HEK293 (cell line): ENCODE results near the gene PSMD2.

Experiments
- CTCF ChIA-PET: fragments of 350-600 bp; formaldehyde crosslinking; extraction: SDS; loops from one replicate; lab custom pipeline; 2021; ENCODE audit warnings: antibody characterized with exemption; lab: Yijun Ruan, JAX
- POLR2A ChIA-PET: fragments of 300-600 bp; formaldehyde crosslinking; extraction: SDS; loops from one replicate; lab custom pipeline; 2020; ENCODE audit warnings: antibody characterized with exemption, inconsistent platforms; lab: Yijun Ruan, JAX
- H3K27ac ChIP-seq: fragments of 200-500 bp; sonication (Bioruptor generic); 2 replicates; pipeline ENCODE4 v1.5.1; 2014; ENCODE audit warnings: low read depth, low read length, control low read depth, inconsistent platforms; ENCODE audit errors: extremely low read depth
- H3K36me3 ChIP-seq, 2 experiments: fragments of 200-500 bp in 1 of 2; sonication (Bioruptor generic) in 1 of 2; 1 replicate in 1 of 2; 2 replicates in 1 of 2; pipeline ENCODE4 v1.5.1; 2014 to 2017; ENCODE audit warnings: inconsistent platforms in 2 of 2, low read length in 2 of 2; ENCODE audit not compliant: control insufficient read depth in 2 of 2, insufficient read depth in 1 of 2
- H3K4me1 ChIP-seq: fragments of 200-500 bp; sonication (Bioruptor generic); 2 replicates; pipeline ENCODE4 v1.5.1; 2014; ENCODE audit warnings: mild to moderate bottlenecking, low read length, inconsistent platforms; ENCODE audit not compliant: control insufficient read depth, insufficient read depth
- H3K4me3 ChIP-seq: 2 replicates; pipeline ENCODE4 v1.5.1; 2011; ENCODE audit warnings: low read depth, mild to moderate bottlenecking, control low read depth, low read length, moderate library complexity
- H3K9me3 ChIP-seq: fragments of 200-500 bp; sonication (Bioruptor generic); 2 replicates; pipeline ENCODE4 v1.5.1; 2014; ENCODE audit warnings: low read depth, low read length, inconsistent platforms; ENCODE audit not compliant: control insufficient read depth, insufficient read depth
- KLF16 ChIP-seq: fragments of 450-650 bp; formaldehyde crosslinking; IDR thresholded peaks from 2 replicates; pipeline ENCODE4 v1.5.1; 2017; ENCODE audit warnings: missing biosample characterization, missing genetic modification characterization
- WT1 ChIP-seq: fragments of 450-650 bp; formaldehyde crosslinking; IDR thresholded peaks from 2 replicates; pipeline ENCODE4 v1.5.1; 2016; ENCODE audit warnings: missing biosample characterization, missing genetic modification characterization
- YY1 ChIP-seq: fragments of 450-650 bp; formaldehyde crosslinking; IDR thresholded peaks from 2 replicates; pipeline ENCODE4 v1.5.1; 2018; ENCODE audit warnings: missing biosample characterization, missing genetic modification characterization
- ZEB2 ChIP-seq: fragments of 450-650 bp; formaldehyde crosslinking; IDR thresholded peaks from 2 replicates; pipeline ENCODE4 v1.5.1; 2016; ENCODE audit warnings: missing biosample characterization, missing genetic modification characterization
- ZNF112 ChIP-seq: fragments of 450-650 bp; formaldehyde crosslinking; IDR thresholded peaks from 2 replicates; pipeline ENCODE4 v1.5.0; 2017; ENCODE audit warnings: missing biosample characterization, missing genetic modification characterization
- ZNF132 ChIP-seq: fragments of 450-650 bp; formaldehyde crosslinking; IDR thresholded peaks from 2 replicates; pipeline ENCODE4 v1.5.1; 2017; ENCODE audit warnings: missing biosample characterization, missing genetic modification characterization, borderline replicate concordance
- ZNF169 ChIP-seq: fragments of 450-650 bp; formaldehyde crosslinking; IDR thresholded peaks from 2 replicates; pipeline ENCODE4 v1.5.1; 2016; ENCODE audit warnings: missing biosample characterization, missing genetic modification characterization
- ZNF24 ChIP-seq: fragments of 450-650 bp; formaldehyde crosslinking; IDR thresholded peaks from 2 replicates; pipeline ENCODE4 v1.5.1; 2016; ENCODE audit warnings: missing biosample characterization, missing genetic modification characterization
- ZNF324 ChIP-seq: fragments of 450-650 bp; formaldehyde crosslinking; IDR thresholded peaks from 2 replicates; pipeline ENCODE4 v1.5.1; 2016; ENCODE audit warnings: missing biosample characterization, missing genetic modification characterization
- ZNF335 ChIP-seq: fragments of 450-650 bp; formaldehyde crosslinking; conservative IDR thresholded peaks from 2 replicates; pipeline ENCODE4 v1.5.1; 2016; ENCODE audit warnings: missing biosample characterization, missing genetic modification characterization
- ZNF394 ChIP-seq: fragments of 450-650 bp; formaldehyde crosslinking; IDR thresholded peaks from 2 replicates; pipeline ENCODE4 v1.5.1; 2016; ENCODE audit warnings: missing biosample characterization, missing genetic modification characterization, mild to moderate bottlenecking, moderate library complexity, borderline replicate concordance
- ZNF404 ChIP-seq: fragments of 450-650 bp; formaldehyde crosslinking; IDR thresholded peaks from 2 replicates; pipeline ENCODE4 v1.5.1; 2017; ENCODE audit warnings: missing biosample characterization, missing genetic modification characterization
- ZNF501 ChIP-seq: fragments of 450-650 bp; formaldehyde crosslinking; IDR thresholded peaks from 2 replicates; pipeline ENCODE4 v1.5.1; 2016; ENCODE audit warnings: missing biosample characterization, missing genetic modification characterization
- ZNF544 ChIP-seq: fragments of 450-650 bp; formaldehyde crosslinking; IDR thresholded peaks from 2 replicates; pipeline ENCODE4 v1.5.0; 2017; ENCODE audit warnings: missing biosample characterization, missing genetic modification characterization
- ZNF596 ChIP-seq: fragments of 450-650 bp; IDR thresholded peaks from 2 replicates; pipeline ENCODE4 v1.5.0; 2018; ENCODE audit warnings: missing biosample characterization, mild to moderate bottlenecking, missing genetic modification characterization, moderate library complexity
- ZNF624 ChIP-seq: fragments of 450-650 bp; formaldehyde crosslinking; IDR thresholded peaks from 2 replicates; pipeline ENCODE4 v1.5.1; 2017; ENCODE audit warnings: missing biosample characterization, missing genetic modification characterization
- ZNF747 ChIP-seq: fragments of 450-650 bp; formaldehyde crosslinking; IDR thresholded peaks from 2 replicates; pipeline ENCODE4 v1.5.1; 2016; ENCODE audit warnings: missing biosample characterization, missing genetic modification characterization
- ZNF768 ChIP-seq: fragments of 450-650 bp; formaldehyde crosslinking; IDR thresholded peaks from 2 replicates; pipeline ENCODE4 v1.5.1; 2018; ENCODE audit warnings: missing biosample characterization, mild to moderate bottlenecking, missing genetic modification characterization
- ZNF776 ChIP-seq: fragments of 450-650 bp; formaldehyde crosslinking; IDR thresholded peaks from 2 replicates; pipeline ENCODE4 v1.5.0; 2017; ENCODE audit warnings: missing biosample characterization, missing genetic modification characterization, borderline replicate concordance
- ZNF777 ChIP-seq: fragments of 450-650 bp; formaldehyde crosslinking; IDR thresholded peaks from 2 replicates; pipeline ENCODE4 v1.5.1; 2017; ENCODE audit warnings: missing biosample characterization, missing genetic modification characterization, borderline replicate concordance
- ZNF792 ChIP-seq: fragments of 450-650 bp; formaldehyde crosslinking; IDR thresholded peaks from 2 replicates; pipeline ENCODE4 v1.5.1; 2016; ENCODE audit warnings: missing biosample characterization, missing genetic modification characterization
- TF ChIP-seq, protein P1 (sequence below): fragments of 450-650 bp; formaldehyde crosslinking; IDR thresholded peaks from 2 replicates; pipeline ENCODE4 v1.5.1; 2016; ENCODE audit warnings: missing biosample characterization, missing genetic modification characterization
- TF ChIP-seq, protein P2 (sequence below): fragments of 450-650 bp; formaldehyde crosslinking; IDR thresholded peaks from 2 replicates; pipeline ENCODE4 v1.5.1; 2017; ENCODE audit warnings: missing biosample characterization, mild to moderate bottlenecking, missing genetic modification characterization, moderate library complexity
- TF ChIP-seq, protein P3 (sequence below): fragments of 450-650 bp; IDR thresholded peaks from 2 replicates; pipeline ENCODE4 v1.5.1; 2018; ENCODE audit warnings: missing biosample characterization, missing genetic modification characterization
- TF ChIP-seq, protein P4 (sequence below): fragments of 450-650 bp; formaldehyde crosslinking; IDR thresholded peaks from 2 replicates; pipeline ENCODE4 v1.5.0; 2017; ENCODE audit warnings: missing biosample characterization, missing genetic modification characterization, borderline replicate concordance
- TF ChIP-seq, protein P5 (sequence below): fragments of 450-650 bp; formaldehyde crosslinking; IDR thresholded peaks from 2 replicates; pipeline ENCODE4 v1.5.1; 2016; ENCODE audit warnings: missing biosample characterization, missing genetic modification characterization
- TF ChIP-seq, protein P6 (sequence below): fragments of 450-650 bp; formaldehyde crosslinking; optimal IDR thresholded peaks from 2 replicates; pipeline ENCODE3; 2016; ENCODE audit warnings: missing biosample characterization, mild to moderate bottlenecking, missing genetic modification characterization

PSMD2 gene

DNA sequence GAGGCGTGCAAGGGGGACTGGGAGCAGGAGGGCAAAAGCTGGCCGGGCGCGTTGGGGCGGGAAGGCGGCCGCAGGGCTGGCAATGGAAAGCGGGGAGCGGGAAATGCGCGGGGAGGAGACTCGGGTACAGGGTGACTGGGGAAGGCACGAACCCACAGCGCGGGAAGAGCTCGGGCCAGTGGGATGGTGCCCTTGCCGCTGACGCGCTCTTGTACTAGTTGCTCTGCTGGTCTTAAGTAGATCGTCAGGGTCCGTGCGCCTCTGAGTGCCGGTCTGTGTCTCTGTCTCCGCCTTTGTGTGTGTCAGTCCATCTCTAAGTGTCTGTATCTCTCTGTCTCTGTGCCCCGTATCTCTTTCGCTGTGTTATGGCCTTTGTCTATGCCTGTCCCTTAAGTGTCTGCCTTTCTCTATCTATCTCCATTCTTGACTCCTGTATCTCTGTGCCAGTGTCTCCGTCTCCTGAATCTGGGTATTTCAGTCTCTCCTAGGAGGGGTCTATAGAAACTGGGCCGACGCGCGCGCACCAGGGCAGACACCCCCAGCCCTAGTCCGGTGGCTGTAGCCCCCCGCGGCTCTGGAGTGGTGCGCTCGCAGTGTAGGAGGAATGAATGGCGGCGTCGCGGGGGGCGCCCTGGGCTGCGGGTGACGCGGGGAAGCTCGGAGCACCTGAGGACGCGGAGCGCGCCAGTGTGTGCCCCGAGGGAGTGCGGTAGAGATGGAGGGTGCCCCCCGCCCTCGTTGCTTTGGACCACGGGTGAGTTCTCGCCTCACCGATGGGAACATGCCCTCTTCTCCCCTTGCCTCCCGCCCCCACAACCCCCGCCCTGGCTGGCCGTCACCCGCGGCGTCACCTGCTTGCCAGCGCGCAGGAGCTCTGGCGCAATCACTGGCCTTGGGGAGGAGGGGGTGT is 36.9 kb upstream of the PSMD2 start:
- Histone ChIP-seq H3K27ac (no peak overlapping the region), H3K4me1 (no peaks in the 10 kb centered on the region; the same call in 1 of the 2 replicates), H3K36me3 (peaks cover 0 to 6% of the 10 kb centered on the region in 2 experiments; a peak in 1 of 3 replicates), H3K9me3 (no peaks in the 10 kb centered on the region), H3K4me3 (peak overlapping the region; percentile 50)
- POLR2A ChIA-PET, result interaction anchor here (0.6 to 1.2 kb wide), 3 partner anchors 22 to 355 kb away, joined by 3 to 4 read pairs (median 3); no protein-coding TSS in a partner anchor
- CTCF ChIA-PET, result interaction anchor here (0.6 to 1.3 kb wide), 4 partner anchors 8 to 118 kb away, joined by 3 to 4 read pairs (median 3); partner anchors contain the start of gene EEF1AKMT4
- TF ChIP-seq, protein P1, sequence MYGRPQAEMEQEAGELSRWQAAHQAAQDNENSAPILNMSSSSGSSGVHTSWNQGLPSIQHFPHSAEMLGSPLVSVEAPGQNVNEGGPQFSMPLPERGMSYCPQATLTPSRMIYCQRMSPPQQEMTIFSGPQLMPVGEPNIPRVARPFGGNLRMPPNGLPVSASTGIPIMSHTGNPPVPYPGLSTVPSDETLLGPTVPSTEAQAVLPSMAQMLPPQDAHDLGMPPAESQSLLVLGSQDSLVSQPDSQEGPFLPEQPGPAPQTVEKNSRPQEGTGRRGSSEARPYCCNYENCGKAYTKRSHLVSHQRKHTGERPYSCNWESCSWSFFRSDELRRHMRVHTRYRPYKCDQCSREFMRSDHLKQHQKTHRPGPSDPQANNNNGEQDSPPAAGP, result no peak
- TF ChIP-seq ZNF544 (tag by site-specific recombination) (no peak), ZNF24 (no peak), ZNF747 (no peak), ZNF776 (tag by site-specific recombination) (no peak), ZEB2 (0 out of 2 replicates have a peak, but pooled peaks have one; percentile 39), YY1 (tag by site-specific recombination) (no peak), ZNF768 (tag by site-specific recombination) (no peak; the same call in 1 of the 2 replicates), ZNF404 (tag by site-specific recombination) (no peak), ZNF596 (tag by site-specific recombination) (no peak), ZNF132 (no peak; the same call in 1 of the 2 replicates), ZNF394 (tag by site-specific recombination) (peak; percentile 8; the same call in 1 of the 2 replicates), ZNF501 (tag by site-specific recombination) (0 out of 2 replicates have a peak, but pooled peaks have one; percentile 24), ZNF792 (tag by site-specific recombination) (no peak), ZNF169 (tag by site-specific recombination) (no peak), ZNF112 (tag by site-specific recombination) (no peak), WT1 (tag by site-specific recombination) (no peak), ZNF324 (no peak), ZNF335 (peak; percentile 77), ZNF777 (no peak), ZNF624 (tag by site-specific recombination) (no peak), KLF16 (peak; percentile 11; the same call in 1 of the 2 replicates)
- TF ChIP-seq, protein P2, sequence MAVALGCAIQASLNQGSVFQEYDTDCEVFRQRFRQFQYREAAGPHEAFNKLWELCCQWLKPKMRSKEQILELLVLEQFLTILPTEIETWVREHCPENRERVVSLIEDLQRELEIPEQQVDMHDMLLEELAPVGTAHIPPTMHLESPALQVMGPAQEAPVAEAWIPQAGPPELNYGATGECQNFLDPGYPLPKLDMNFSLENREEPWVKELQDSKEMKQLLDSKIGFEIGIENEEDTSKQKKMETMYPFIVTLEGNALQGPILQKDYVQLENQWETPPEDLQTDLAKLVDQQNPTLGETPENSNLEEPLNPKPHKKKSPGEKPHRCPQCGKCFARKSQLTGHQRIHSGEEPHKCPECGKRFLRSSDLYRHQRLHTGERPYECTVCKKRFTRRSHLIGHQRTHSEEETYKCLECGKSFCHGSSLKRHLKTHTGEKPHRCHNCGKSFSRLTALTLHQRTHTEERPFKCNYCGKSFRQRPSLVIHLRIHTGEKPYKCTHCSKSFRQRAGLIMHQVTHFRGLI, result no peak
- TF ChIP-seq, protein P3, sequence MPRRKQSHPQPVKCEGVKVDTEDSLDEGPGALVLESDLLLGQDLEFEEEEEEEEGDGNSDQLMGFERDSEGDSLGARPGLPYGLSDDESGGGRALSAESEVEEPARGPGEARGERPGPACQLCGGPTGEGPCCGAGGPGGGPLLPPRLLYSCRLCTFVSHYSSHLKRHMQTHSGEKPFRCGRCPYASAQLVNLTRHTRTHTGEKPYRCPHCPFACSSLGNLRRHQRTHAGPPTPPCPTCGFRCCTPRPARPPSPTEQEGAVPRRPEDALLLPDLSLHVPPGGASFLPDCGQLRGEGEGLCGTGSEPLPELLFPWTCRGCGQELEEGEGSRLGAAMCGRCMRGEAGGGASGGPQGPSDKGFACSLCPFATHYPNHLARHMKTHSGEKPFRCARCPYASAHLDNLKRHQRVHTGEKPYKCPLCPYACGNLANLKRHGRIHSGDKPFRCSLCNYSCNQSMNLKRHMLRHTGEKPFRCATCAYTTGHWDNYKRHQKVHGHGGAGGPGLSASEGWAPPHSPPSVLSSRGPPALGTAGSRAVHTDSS (tag by site-specific recombination), result no peak
- TF ChIP-seq, protein P4, sequence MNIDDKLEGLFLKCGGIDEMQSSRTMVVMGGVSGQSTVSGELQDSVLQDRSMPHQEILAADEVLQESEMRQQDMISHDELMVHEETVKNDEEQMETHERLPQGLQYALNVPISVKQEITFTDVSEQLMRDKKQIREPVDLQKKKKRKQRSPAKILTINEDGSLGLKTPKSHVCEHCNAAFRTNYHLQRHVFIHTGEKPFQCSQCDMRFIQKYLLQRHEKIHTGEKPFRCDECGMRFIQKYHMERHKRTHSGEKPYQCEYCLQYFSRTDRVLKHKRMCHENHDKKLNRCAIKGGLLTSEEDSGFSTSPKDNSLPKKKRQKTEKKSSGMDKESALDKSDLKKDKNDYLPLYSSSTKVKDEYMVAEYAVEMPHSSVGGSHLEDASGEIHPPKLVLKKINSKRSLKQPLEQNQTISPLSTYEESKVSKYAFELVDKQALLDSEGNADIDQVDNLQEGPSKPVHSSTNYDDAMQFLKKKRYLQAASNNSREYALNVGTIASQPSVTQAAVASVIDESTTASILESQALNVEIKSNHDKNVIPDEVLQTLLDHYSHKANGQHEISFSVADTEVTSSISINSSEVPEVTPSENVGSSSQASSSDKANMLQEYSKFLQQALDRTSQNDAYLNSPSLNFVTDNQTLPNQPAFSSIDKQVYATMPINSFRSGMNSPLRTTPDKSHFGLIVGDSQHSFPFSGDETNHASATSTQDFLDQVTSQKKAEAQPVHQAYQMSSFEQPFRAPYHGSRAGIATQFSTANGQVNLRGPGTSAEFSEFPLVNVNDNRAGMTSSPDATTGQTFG, result no peak
- TF ChIP-seq, protein P5, sequence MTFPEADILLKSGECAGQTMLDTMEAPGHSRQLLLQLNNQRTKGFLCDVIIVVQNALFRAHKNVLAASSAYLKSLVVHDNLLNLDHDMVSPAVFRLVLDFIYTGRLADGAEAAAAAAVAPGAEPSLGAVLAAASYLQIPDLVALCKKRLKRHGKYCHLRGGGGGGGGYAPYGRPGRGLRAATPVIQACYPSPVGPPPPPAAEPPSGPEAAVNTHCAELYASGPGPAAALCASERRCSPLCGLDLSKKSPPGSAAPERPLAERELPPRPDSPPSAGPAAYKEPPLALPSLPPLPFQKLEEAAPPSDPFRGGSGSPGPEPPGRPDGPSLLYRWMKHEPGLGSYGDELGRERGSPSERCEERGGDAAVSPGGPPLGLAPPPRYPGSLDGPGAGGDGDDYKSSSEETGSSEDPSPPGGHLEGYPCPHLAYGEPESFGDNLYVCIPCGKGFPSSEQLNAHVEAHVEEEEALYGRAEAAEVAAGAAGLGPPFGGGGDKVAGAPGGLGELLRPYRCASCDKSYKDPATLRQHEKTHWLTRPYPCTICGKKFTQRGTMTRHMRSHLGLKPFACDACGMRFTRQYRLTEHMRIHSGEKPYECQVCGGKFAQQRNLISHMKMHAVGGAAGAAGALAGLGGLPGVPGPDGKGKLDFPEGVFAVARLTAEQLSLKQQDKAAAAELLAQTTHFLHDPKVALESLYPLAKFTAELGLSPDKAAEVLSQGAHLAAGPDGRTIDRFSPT (tag by site-specific recombination), result peak; percentile 82; the same call in 1 of the 2 replicates
- TF ChIP-seq, protein P6, sequence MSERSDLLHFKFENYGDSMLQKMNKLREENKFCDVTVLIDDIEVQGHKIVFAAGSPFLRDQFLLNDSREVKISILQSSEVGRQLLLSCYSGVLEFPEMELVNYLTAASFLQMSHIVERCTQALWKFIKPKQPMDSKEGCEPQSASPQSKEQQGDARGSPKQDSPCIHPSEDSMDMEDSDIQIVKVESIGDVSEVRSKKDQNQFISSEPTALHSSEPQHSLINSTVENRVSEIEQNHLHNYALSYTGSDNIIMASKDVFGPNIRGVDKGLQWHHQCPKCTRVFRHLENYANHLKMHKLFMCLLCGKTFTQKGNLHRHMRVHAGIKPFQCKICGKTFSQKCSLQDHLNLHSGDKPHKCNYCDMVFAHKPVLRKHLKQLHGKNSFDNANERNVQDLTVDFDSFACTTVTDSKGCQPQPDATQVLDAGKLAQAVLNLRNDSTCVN (tag by site-specific recombination), result peak; percentile 53
